Transverse colon (tissue), 4 donors: ENCODE data around the gene ACACA.

Experiments
- CTCF ChIP-seq, 5 experiments: fragments of 200-600 bp in 3 of 5; fragments of 450-650 bp in 2 of 5; sonication (generic) in 3 of 5; IDR thresholded peaks; 1 replicate in 2 of 5; 2 replicates in 3 of 5; pipeline ENCODE4 v1.5.1; 2016 to 2017; ENCODE audit warnings: antibody characterized with exemption in 5 of 5, inconsistent platforms in 3 of 5, mild to moderate bottlenecking in 2 of 5, moderate library complexity in 1 of 5
- EP300 ChIP-seq: sonication (generic); formaldehyde crosslinking; IDR thresholded peaks from one replicate; pipeline ENCODE4 v1.6.1; 2017; ENCODE audit warnings: antibody characterized with exemption, low read depth
- POLR2AphosphoS5 ChIP-seq, 3 donors: sonication (generic); formaldehyde crosslinking; IDR thresholded peaks; one replicate each; pipeline ENCODE4 v1.6.1; 2016; ENCODE audit warnings: antibody characterized with exemption in 3 of 3

GRCh38 chr17:37188157-37188556, 218.5 kb downstream of the ACACA start:
- TF ChIP-seq CTCF (IDR thresholded peaks at IDR 0.05) = no peak
- no peak for TF ChIP-seq EP300
- TF ChIP-seq POLR2AphosphoS5 (IDR thresholded peaks at IDR 0.05) = no peak
